HEK293T (cell line): Measurements from ENCODE around the gene FRA10AC1.
"Not testable (repeated sequence)": the region's sequence is repeated elsewhere in the genome, so short reads cannot be mapped to it uniquely, and the experiment has no call there.

Experiments used
- CTCF ChIA-PET: fragments of 350-600 bp; formaldehyde crosslinking; extraction: SDS; loops from one replicate; lab custom pipeline; 2021; ENCODE audit warnings: antibody characterized with exemption, inconsistent platforms; lab: Yijun Ruan, JAX
- POLR2A ChIA-PET: fragments of 350-600 bp; formaldehyde crosslinking; extraction: SDS; loops from one replicate; lab custom pipeline; 2020; ENCODE audit warnings: antibody characterized with exemption, inconsistent platforms; lab: Yijun Ruan, JAX
- DNase-seq: peaks from one replicate; pipeline ENCODE4 v3.0.0; 2012; ENCODE audit warnings: mixed read lengths; ENCODE audit errors: extremely low spot score
- ARNT ChIP-seq: fragments of 450-650 bp; IDR thresholded peaks from 2 replicates; pipeline ENCODE4 v1.6.1; 2017; ENCODE audit warnings: mild to moderate bottlenecking
- BHLHE40 ChIP-seq: fragments of 450-650 bp; IDR thresholded peaks from 2 replicates; pipeline ENCODE4 v1.6.1; 2016; ENCODE audit warnings: mild to moderate bottlenecking, moderate library complexity, borderline replicate concordance
- CTBP1 ChIP-seq: fragments of 450-650 bp; IDR thresholded peaks from 2 replicates; pipeline ENCODE4 v1.6.1; 2016; ENCODE audit warnings: borderline replicate concordance
- ELF4 ChIP-seq: fragments of 450-650 bp; IDR thresholded peaks from 2 replicates; pipeline ENCODE4 v1.6.1; 2017; ENCODE audit warnings: antibody characterized with exemption
- FOXA1 ChIP-seq: fragments of 450-650 bp; IDR thresholded peaks from 2 replicates; pipeline ENCODE4 v1.6.1; 2016; ENCODE audit warnings: mild to moderate bottlenecking
- FOXK2 ChIP-seq: fragments of 450-650 bp; IDR thresholded peaks from 2 replicates; pipeline ENCODE4 v1.6.1; 2016; ENCODE audit warnings: mild to moderate bottlenecking
- FOXM1 ChIP-seq: fragments of 450-650 bp; IDR thresholded peaks from 2 replicates; pipeline ENCODE4 v1.6.1; 2017; ENCODE audit warnings: mild to moderate bottlenecking, borderline replicate concordance
- HDGF ChIP-seq: fragments of 450-650 bp; IDR thresholded peaks from 2 replicates; pipeline ENCODE4 v1.6.1; 2017; ENCODE audit warnings: antibody characterized with exemption, borderline replicate concordance
- L3MBTL2 ChIP-seq: fragments of 450-650 bp; conservative IDR thresholded peaks from 2 replicates; pipeline ENCODE4 v1.6.1; 2016; ENCODE audit warnings: mild to moderate bottlenecking
- LEF1 ChIP-seq: fragments of 450-650 bp; IDR thresholded peaks from 2 replicates; pipeline ENCODE4 v1.6.1; 2017; ENCODE audit warnings: mild to moderate bottlenecking, borderline replicate concordance
- NFRKB ChIP-seq: fragments of 450-650 bp; IDR thresholded peaks from 2 replicates; pipeline ENCODE4 v1.6.1; 2016; ENCODE audit warnings: mild to moderate bottlenecking, moderate library complexity
- PKNOX1 ChIP-seq: fragments of 450-650 bp; IDR thresholded peaks from 2 replicates; pipeline ENCODE4 v1.6.1; 2016
- SP1 ChIP-seq: fragments of 450-650 bp; IDR thresholded peaks from 2 replicates; pipeline ENCODE4 v1.6.1; 2017
- SUZ12 ChIP-seq: fragments of 450-650 bp; IDR thresholded peaks from 2 replicates; pipeline ENCODE4 v1.6.1; 2016; ENCODE audit warnings: mild to moderate bottlenecking
- TARDBP ChIP-seq: fragments of 450-650 bp; IDR thresholded peaks from 2 replicates; pipeline ENCODE4 v1.6.1; 2016
- ZNF384 ChIP-seq: fragments of 450-650 bp; IDR thresholded peaks from 2 replicates; pipeline ENCODE4 v1.6.1; 2016

FRA10AC1 gene

GRCh38 chr10:93710333-93710909 is 8.0 kb upstream of the FRA10AC1 start:
- DNase-seq = no peak
- ChIA-PET POLR2A (no interaction called here), CTCF (no interaction called here)
- TF ChIP-seq HDGF (no peak), SUZ12 (no peak), FOXA1 (no peak), FOXK2 (no peak), TARDBP (no peak), ZNF384 (no peak), SP1 (no peak), ARNT (no peak), BHLHE40 (no peak), PKNOX1 (no peak), LEF1 (no peak), NFRKB (no peak), L3MBTL2 (no peak), CTBP1 (no peak)

- DNase-seq = no peak
- CTCF ChIA-PET = interaction anchor here (0.6 kb wide), 1 partner anchor 25 kb away, joined by 5 read pairs; no protein-coding TSS in a partner anchor
- TF ChIP-seq SP1 (no peak), FOXK2 (no peak), BHLHE40 (no peak), ELF4 (no peak)
- POLR2A ChIA-PET = no interaction called here
Observed at GRCh38 chr10:93707623-93708022, 5.2 kb upstream of the FRA10AC1 start.

DNA sequence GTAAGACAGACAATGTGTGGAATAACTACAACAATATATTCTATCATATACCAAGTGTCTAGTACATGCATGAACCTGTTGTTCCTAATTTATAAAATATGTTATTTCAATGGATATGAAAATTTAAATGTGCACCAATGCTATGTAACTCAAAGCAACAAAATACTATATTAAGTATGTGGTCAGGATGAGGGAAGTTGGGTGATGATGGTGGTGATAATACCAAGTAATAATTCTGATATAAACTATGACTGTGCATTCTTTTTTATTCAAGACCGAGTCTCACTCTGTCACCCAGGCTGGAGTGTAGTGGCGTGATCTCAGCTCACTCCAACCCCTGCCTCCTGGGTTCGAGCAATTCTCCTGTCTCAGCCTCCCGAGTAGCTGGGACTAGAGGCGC is 2.1 kb upstream of the FRA10AC1 start:
- POLR2A ChIA-PET = no interaction called here
- CTCF ChIA-PET = interaction anchor here (0.7 kb wide), 1 partner anchor 109 kb away, joined by 3 read pairs; no protein-coding TSS in a partner anchor
- TF ChIP-seq FOXM1 (no peak), ZNF384 (no peak)
- DNase-seq = no peak

- no peak for DNase-seq
- ChIA-PET POLR2A (interaction anchor here (1.4 to 1.6 kb wide), 2 partner anchors 22 to 149 kb away, joined by 3 to 5 read pairs; no protein-coding TSS in a partner anchor), CTCF (interaction anchor here (0.7 kb wide), 1 partner anchor 109 kb away, joined by 3 read pairs; no protein-coding TSS in a partner anchor)
- no peak for TF ChIP-seq TARDBP
- TF ChIP-seq ELF4 = no peak
- TF ChIP-seq ARNT = no peak
- no peak for TF ChIP-seq L3MBTL2
- no peak for TF ChIP-seq CTBP1
Observed at GRCh38 chr10:93703841-93704240, 1.4 kb upstream of the FRA10AC1 start.

GRCh38 chr10:93703066-93703465 is 674 bp upstream of the FRA10AC1 start:
- ChIA-PET POLR2A (interaction anchor here (0.7 to 2.1 kb wide), 21 partner anchors 9 to 218 kb away, joined by 3 to 16 read pairs (median 4); partner anchors contain the start of gene LGI1), CTCF (interaction anchor here (0.6 to 1.5 kb wide), 5 partner anchors 23 to 148 kb away, joined by 3 to 10 read pairs (median 4); no protein-coding TSS in a partner anchor)
- TF ChIP-seq L3MBTL2 (peak; percentile 26; the same call in 1 of the 2 replicates), ARNT (no peak)
- no peak for DNase-seq

- DNase-seq = peak; percentile 17
- POLR2A ChIA-PET = interaction anchor here (0.7 to 2.1 kb wide), 13 partner anchors 10 to 219 kb away, joined by 3 to 16 read pairs (median 4); no protein-coding TSS in a partner anchor
- TF ChIP-seq ARNT = no peak
- no peak for TF ChIP-seq CTBP1
- TF ChIP-seq HDGF = no peak
- TF ChIP-seq TARDBP = no peak
- CTCF ChIA-PET = interaction anchor here (1.0 to 1.5 kb wide), 4 partner anchors 10 to 114 kb away, joined by 3 to 10 read pairs (median 4); no protein-coding TSS in a partner anchor
Observed at GRCh38 chr10:93701866-93702209, 554 bp downstream of the FRA10AC1 start.

DNA sequence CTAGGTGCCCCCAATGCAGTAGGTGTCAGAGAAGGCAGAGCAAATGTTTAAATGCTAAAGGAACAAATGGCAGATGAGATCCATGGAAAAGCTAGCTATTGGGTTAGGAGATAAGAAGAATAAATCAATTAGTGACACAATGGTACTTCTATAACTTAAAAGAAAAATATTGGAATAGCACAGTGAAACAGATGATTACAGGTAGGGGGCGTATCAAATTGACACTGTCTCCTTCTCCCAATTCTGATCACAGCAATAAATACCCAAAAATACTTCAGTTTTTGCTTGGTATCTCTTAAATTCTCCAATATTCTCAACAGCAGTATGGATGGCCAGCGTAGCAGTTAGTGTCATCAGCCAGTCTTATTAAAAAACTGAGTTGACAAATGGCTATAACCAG is 5.2 kb downstream of the FRA10AC1 start:
- no peak for DNase-seq
- CTCF ChIA-PET = interaction anchor here (0.6 kb wide), 1 partner anchor 72 kb away, joined by 3 read pairs; no protein-coding TSS in a partner anchor

GRCh38 chr10:93696582-93696981 is 5.8 kb downstream of the FRA10AC1 start:
- CTCF ChIA-PET = interaction anchor here (0.6 kb wide), 1 partner anchor 73 kb away, joined by 3 read pairs; no protein-coding TSS in a partner anchor
- POLR2A ChIA-PET, DNase-seq: not testable (repeated sequence)

More for the DNA sequence above, 5.2 kb downstream of the FRA10AC1 start:
- TF ChIP-seq ARNT (no peak), FOXK2 (no peak), FOXM1 (no peak), FOXA1 (no peak), BHLHE40 (no peak), PKNOX1 (no peak), CTBP1 (no peak), ELF4 (no peak), NFRKB (no peak), LEF1 (no peak), L3MBTL2 (no peak), TARDBP (no peak), ZNF384 (no peak), SUZ12 (no peak), HDGF (no peak), SP1 (no peak)
- POLR2A ChIA-PET = no interaction called here
